ENCODE measurements around the gene NPB.

DNA sequence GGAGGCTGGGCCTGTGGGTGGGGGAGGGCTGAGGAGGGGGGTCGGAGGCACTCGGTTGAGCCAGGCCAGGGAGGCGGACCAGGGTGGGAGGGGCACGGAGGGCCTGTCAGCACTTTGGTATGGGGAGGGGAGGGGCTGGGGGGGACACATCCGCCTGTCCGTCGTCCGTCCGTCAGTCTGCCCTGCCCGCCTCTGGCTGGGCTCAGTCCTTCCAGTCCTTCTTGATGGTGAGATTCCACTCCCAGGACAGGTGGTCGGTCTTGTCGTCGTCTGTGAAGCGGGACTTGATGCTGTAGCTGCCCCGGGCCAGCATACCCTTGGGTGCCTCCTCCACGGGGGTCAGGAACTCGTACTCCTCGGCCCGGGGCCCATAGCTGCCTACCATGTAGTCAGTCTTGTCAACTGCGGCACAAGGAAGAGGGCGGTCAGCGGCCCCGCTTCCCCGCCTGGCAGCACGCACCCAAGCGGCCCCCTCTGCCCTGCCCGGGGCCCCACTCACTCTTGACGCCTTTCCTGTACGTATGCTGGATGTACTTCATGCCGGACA lies 33.3 kb upstream of the NPB start:
- TF ChIP-seq EZH2 (IDR thresholded peaks at IDR 0.05; ENCODE audit: low read length), result no peak
- TF ChIP-seq, protein P1, sequence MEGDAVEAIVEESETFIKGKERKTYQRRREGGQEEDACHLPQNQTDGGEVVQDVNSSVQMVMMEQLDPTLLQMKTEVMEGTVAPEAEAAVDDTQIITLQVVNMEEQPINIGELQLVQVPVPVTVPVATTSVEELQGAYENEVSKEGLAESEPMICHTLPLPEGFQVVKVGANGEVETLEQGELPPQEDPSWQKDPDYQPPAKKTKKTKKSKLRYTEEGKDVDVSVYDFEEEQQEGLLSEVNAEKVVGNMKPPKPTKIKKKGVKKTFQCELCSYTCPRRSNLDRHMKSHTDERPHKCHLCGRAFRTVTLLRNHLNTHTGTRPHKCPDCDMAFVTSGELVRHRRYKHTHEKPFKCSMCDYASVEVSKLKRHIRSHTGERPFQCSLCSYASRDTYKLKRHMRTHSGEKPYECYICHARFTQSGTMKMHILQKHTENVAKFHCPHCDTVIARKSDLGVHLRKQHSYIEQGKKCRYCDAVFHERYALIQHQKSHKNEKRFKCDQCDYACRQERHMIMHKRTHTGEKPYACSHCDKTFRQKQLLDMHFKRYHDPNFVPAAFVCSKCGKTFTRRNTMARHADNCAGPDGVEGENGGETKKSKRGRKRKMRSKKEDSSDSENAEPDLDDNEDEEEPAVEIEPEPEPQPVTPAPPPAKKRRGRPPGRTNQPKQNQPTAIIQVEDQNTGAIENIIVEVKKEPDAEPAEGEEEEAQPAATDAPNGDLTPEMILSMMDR (optimal IDR thresholded peaks at IDR 0.05 in 1 of 3, IDR thresholded peaks at IDR 0.05 in 1 of 3, conservative IDR thresholded peaks at IDR 0.05 in 1 of 3; ENCODE audit: extremely low read depth in 1 of 3, insufficient read depth in 2 of 3, low read length in 3 of 3), result no peak
